WI38 (cell line): ENCODE data around the gene CAPSL.
A peak's percentile ranks its signal among the peaks of the same experiment; 100 is the strongest.

Experiments used
- H3K4me3 ChIP-seq: 2 replicates; pipeline ENCODE4 v1.5.1; 2011; ENCODE audit warnings: low read depth, mild to moderate bottlenecking, control low read depth, low read length
- CTCF ChIP-seq: IDR thresholded peaks from 2 replicates; pipeline ENCODE4 v1.5.1; 2012; ENCODE audit warnings: low read depth, mild to moderate bottlenecking, control low read depth, low read length

The CAPSL gene

GRCh38 chr5:35924950-35925722 is 13.3 kb downstream of the CAPSL start:
- H3K4me3 ChIP-seq = 0 out of 2 replicates have a peak overlapping the region, but pooled peaks have one; percentile 31
- TF ChIP-seq CTCF = peak; percentile 81

- no peak for TF ChIP-seq CTCF
- 0 out of 2 replicates have a peak overlapping the region, but pooled peaks have one; percentile 31 for H3K4me3 ChIP-seq
These were observed 14.1 kb downstream of the CAPSL start for GRCh38 chr5:35924122-35924949.

GRCh38 chr5:35922468-35922867 is 16.0 kb downstream of the CAPSL start:
- no peak overlapping the region for H3K4me3 ChIP-seq
- no peak for TF ChIP-seq CTCF

- TF ChIP-seq CTCF = no peak
- no peak overlapping the region for H3K4me3 ChIP-seq
These were observed 16.5 kb downstream of the CAPSL start for GRCh38 chr5:35921930-35922329.

- TF ChIP-seq CTCF = no peak
These were observed 17.5 kb downstream of the CAPSL start for GRCh38 chr5:35920890-35921289.

GRCh38 chr5:35919191-35919590 is 19.2 kb downstream of the CAPSL start:
- H3K4me3 ChIP-seq = no peak overlapping the region
- TF ChIP-seq CTCF = no peak

More at GRCh38 chr5:35920890-35921289, 17.5 kb downstream of the CAPSL start:
- no peak overlapping the region for H3K4me3 ChIP-seq

- no peak for TF ChIP-seq CTCF
- no peak overlapping the region for H3K4me3 ChIP-seq
These were observed 29.6 kb downstream of the CAPSL start for GRCh38 chr5:35908814-35909213.
